Stimulated activated memory B cell treated with anti-CD40 and anti-IgM and Interleukin-4, amounts not matched to agents 10 μg/mL and 1 μg/mL and 100 μg/mL, for 72 hours (primary cell): ENCODE results near the gene DAPK2.

Source experiments
- ATAC-seq: fragments of 150-1000 bp; cut with Tn5 transposase; 2 replicates; pipeline ENCODE4 v1.10.0; 2021
- H3K27ac Mint-ChIP-seq: one replicate; pipeline ENCODE4 v1.8.0; 2022; ENCODE audit warnings: mild to moderate bottlenecking, mixed read lengths
- H3K27me3 Mint-ChIP-seq: one replicate; pipeline ENCODE4 v1.8.0; 2022; ENCODE audit warnings: mixed read lengths
- H3K36me3 Mint-ChIP-seq: one replicate; pipeline ENCODE4 v1.8.0; 2022; ENCODE audit warnings: mixed read lengths
- H3K4me1 Mint-ChIP-seq: one replicate; pipeline ENCODE4 v1.8.0; 2022; ENCODE audit warnings: mixed read lengths
- H3K4me3 Mint-ChIP-seq: one replicate; pipeline ENCODE4 v1.8.0; 2022; ENCODE audit warnings: mild to moderate bottlenecking, moderate library complexity, mixed read lengths
- H3K9me3 Mint-ChIP-seq: one replicate; pipeline ENCODE4 v1.8.0; 2022; ENCODE audit warnings: mixed read lengths

The DAPK2 gene

GRCh38 chr15:63872759-63873510, 173.3 kb downstream of the DAPK2 start:
- Mint-ChIP-seq H3K4me1 (peaks cover 50% of the 10 kb centered on the region), H3K4me3 (no peak overlapping the region), H3K27me3 (no peaks in the 10 kb centered on the region), H3K27ac (peak overlapping the region; percentile 54), H3K36me3 (peaks cover 20% of the 10 kb centered on the region), H3K9me3 (peaks cover 3% of the 10 kb centered on the region)
- ATAC-seq = no peak

- no peak overlapping the region for H3K4me3 Mint-ChIP-seq
- no peak for ATAC-seq
- peaks cover 42% of the 10 kb centered on the region for H3K4me1 Mint-ChIP-seq
- no peaks in the 10 kb centered on the region for H3K27me3 Mint-ChIP-seq
- H3K36me3 Mint-ChIP-seq = peaks cover 20% of the 10 kb centered on the region
- peak overlapping the region; percentile 69 for H3K27ac Mint-ChIP-seq
- peaks cover 3% of the 10 kb centered on the region for H3K9me3 Mint-ChIP-seq
Observed at GRCh38 chr15:63870487-63871209, 175.6 kb downstream of the DAPK2 start.

GRCh38 chr15:63870043-63870394, 176.3 kb downstream of the DAPK2 start:
- peak; percentile 87 for ATAC-seq
- peak overlapping the region; percentile 69 for H3K27ac Mint-ChIP-seq
- H3K27me3 Mint-ChIP-seq = no peaks in the 10 kb centered on the region
- peaks cover 37% of the 10 kb centered on the region for H3K4me1 Mint-ChIP-seq
- H3K9me3 Mint-ChIP-seq = peaks cover 3% of the 10 kb centered on the region
- no peak overlapping the region for H3K4me3 Mint-ChIP-seq
- peaks cover 16% of the 10 kb centered on the region for H3K36me3 Mint-ChIP-seq

- peak overlapping the region; percentile 15 for H3K4me3 Mint-ChIP-seq
Observed at GRCh38 chr15:63869371-63870042, 176.8 kb downstream of the DAPK2 start.

GRCh38 chr15:63864186-63864585, 182.1 kb downstream of the DAPK2 start:
- H3K27ac Mint-ChIP-seq = peak overlapping the region; percentile 88
- no peaks in the 10 kb centered on the region for H3K36me3 Mint-ChIP-seq
- no peaks in the 10 kb centered on the region for H3K9me3 Mint-ChIP-seq
- no peak overlapping the region for H3K4me3 Mint-ChIP-seq
- H3K4me1 Mint-ChIP-seq = peaks cover 56% of the 10 kb centered on the region
- H3K27me3 Mint-ChIP-seq = no peaks in the 10 kb centered on the region
- no peak for ATAC-seq

More at GRCh38 chr15:63869371-63870042, 176.8 kb downstream of the DAPK2 start:
- Mint-ChIP-seq H3K27me3 (no peaks in the 10 kb centered on the region), H3K4me1 (peaks cover 38% of the 10 kb centered on the region), H3K9me3 (peaks cover 3% of the 10 kb centered on the region), H3K36me3 (peaks cover 16% of the 10 kb centered on the region), H3K27ac (peak overlapping the region; percentile 69)
- ATAC-seq = no peak

- H3K4me1 Mint-ChIP-seq = peaks cover 65% of the 10 kb centered on the region
- H3K4me3 Mint-ChIP-seq = no peak overlapping the region
- no peak for ATAC-seq
- no peaks in the 10 kb centered on the region for H3K36me3 Mint-ChIP-seq
- peak overlapping the region; percentile 88 for H3K27ac Mint-ChIP-seq
- H3K27me3 Mint-ChIP-seq = no peaks in the 10 kb centered on the region
- H3K9me3 Mint-ChIP-seq = no peaks in the 10 kb centered on the region
Observed at GRCh38 chr15:63861946-63862517, 184.3 kb downstream of the DAPK2 start.

GRCh38 chr15:63860555-63860954, 185.7 kb downstream of the DAPK2 start:
- peak overlapping the region; percentile 88 for H3K27ac Mint-ChIP-seq
- no peaks in the 10 kb centered on the region for H3K27me3 Mint-ChIP-seq
- no peaks in the 10 kb centered on the region for H3K9me3 Mint-ChIP-seq
- H3K4me1 Mint-ChIP-seq = peaks cover 59% of the 10 kb centered on the region
- no peaks in the 10 kb centered on the region for H3K36me3 Mint-ChIP-seq
- H3K4me3 Mint-ChIP-seq = no peak overlapping the region
- ATAC-seq = no peak

GRCh38 chr15:63860155-63860554, 186.1 kb downstream of the DAPK2 start:
- Mint-ChIP-seq H3K27ac (peak overlapping the region; percentile 88), H3K4me1 (peaks cover 59% of the 10 kb centered on the region), H3K4me3 (no peak overlapping the region), H3K36me3 (no peaks in the 10 kb centered on the region), H3K9me3 (no peaks in the 10 kb centered on the region), H3K27me3 (no peaks in the 10 kb centered on the region)
- peak; percentile 96 for ATAC-seq

- Mint-ChIP-seq H3K4me3 (no peak overlapping the region), H3K27ac (peak overlapping the region; percentile 88), H3K36me3 (no peaks in the 10 kb centered on the region), H3K9me3 (no peaks in the 10 kb centered on the region), H3K4me1 (peaks cover 51% of the 10 kb centered on the region), H3K27me3 (no peaks in the 10 kb centered on the region)
- ATAC-seq = no peak
Observed at GRCh38 chr15:63858881-63859280, 187.4 kb downstream of the DAPK2 start.

GRCh38 chr15:63858448-63858847, 187.8 kb downstream of the DAPK2 start:
- Mint-ChIP-seq H3K4me3 (no peak overlapping the region), H3K27ac (peak overlapping the region; percentile 88), H3K27me3 (no peaks in the 10 kb centered on the region), H3K4me1 (peaks cover 50% of the 10 kb centered on the region), H3K9me3 (no peaks in the 10 kb centered on the region), H3K36me3 (no peaks in the 10 kb centered on the region)
- no peak for ATAC-seq

GRCh38 chr15:63857461-63857856, 188.8 kb downstream of the DAPK2 start:
- Mint-ChIP-seq H3K4me3 (no peak overlapping the region), H3K9me3 (no peaks in the 10 kb centered on the region), H3K36me3 (no peaks in the 10 kb centered on the region), H3K27ac (peak overlapping the region; percentile 88), H3K27me3 (no peaks in the 10 kb centered on the region), H3K4me1 (peaks cover 44% of the 10 kb centered on the region)
- ATAC-seq = no peak
